RCC 7860 (cell line): ENCODE data around the gene SORBS2.

Experiments
- DNase-seq: peaks from one replicate; pipeline ENCODE4 v3.0.0-alpha.2; 2015; ENCODE audit warnings: low spot score
- FAIRE-seq: peaks from 2 replicates; lab custom pipeline; 2012; peaks lifted over from hg19 to GRCh38; lab: Jason Lieb, UNC

Gene SORBS2

DNA sequence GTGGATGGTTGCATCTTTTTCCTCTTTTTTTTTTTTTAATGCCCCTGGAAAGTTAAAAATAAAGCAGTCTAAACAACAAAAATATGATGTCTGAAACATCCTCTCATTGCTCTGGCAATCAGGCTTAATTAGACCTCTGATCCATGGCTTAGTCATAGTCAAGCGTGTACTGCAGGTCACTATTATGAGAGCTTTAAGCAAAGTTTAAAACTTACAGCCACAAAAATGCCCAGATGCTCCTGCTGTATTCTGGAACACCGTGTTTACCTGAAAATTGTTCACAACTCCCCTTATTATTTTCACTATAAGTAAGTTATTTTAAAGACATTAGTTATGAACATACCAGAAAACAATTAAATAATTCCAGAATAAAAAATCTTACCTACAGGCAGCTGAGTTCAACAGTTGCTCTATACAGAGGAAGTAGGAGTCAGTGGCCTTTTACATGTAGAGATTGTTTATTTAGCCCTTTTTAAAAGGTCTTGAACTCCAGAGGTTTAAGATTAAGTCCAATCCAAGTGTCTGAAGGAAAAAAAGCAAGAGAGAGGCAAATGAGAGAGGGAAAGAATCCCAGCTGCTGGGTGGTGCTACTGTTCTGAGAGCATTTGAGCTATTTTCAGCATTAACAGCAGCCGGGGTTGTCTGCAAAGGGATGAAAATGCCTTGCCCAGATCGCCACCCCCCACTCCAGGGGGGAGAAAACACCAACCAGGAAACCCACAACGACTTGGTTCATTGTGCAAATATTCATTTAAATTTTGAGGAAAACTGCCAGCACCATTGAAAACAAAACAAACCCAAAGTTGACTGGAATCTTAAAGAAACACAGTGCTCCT is 36.9 kb downstream of the SORBS2 start:
- DNase-seq = no peak
- no peak for FAIRE-seq

DNA sequence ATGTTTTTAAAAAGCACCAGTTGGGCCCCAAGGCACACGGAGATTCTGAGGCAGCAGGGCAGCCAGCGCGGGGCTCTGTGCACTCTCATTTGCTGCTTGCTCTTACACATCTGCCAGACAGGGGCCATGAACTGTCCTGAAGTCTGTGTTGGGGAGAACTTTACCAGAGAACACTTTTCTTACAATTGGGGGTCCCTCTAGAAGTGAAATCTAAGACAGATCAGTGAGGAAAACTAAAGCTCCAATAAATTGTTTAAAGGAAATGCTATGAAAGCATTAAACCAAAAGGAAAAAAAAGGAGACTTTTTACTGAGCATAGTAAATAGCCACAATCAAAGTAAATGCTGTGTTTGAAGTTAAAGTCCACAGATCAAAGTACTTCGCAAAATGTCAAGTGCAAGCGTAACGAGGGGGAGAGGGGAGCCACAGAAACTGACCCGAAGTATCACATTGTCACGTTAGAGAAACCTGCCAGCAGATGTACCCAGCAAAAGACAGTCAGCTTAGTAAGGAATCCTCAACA is 37.8 kb downstream of the SORBS2 start:
- no peak for FAIRE-seq
- no peak for DNase-seq

GRCh38 chr4:185773419-185773818 is 38.6 kb downstream of the SORBS2 start:
- FAIRE-seq = no peak

DNA sequence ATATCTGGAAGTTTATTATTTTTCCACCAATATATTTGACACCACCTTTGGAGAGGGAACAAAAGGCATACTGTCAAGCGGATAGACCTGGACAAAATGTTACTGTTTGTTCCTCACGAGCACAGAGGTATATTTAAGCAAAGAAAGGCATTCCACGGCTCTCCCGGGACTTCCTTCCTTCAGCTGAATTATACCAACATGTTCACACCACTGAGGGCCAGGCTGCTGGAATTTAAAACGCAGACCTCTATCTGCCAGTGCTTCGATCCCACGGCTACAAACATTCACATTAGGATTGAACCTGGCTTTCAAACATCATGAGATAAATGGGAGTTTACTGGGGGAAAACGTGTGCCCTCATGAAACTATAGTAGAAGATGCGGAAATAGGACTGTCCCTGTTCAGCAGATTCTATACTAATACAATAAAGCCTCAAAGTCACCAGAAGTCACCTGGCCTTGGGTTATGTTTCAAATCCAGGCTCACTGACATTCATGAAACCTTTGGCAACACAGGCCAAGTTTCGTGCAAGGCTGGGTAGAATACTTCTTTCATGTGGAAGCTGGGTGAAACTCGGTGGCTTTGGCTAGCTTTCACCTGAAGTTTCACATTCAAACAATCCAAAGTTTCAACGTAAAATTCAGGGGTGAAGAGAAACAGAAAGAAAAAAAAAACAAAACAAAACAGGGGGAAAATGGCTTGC is 39.5 kb downstream of the SORBS2 start:
- DNase-seq (no peak), FAIRE-seq (no peak)

More at GRCh38 chr4:185773419-185773818, 38.6 kb downstream of the SORBS2 start:
- DNase-seq = no peak

GRCh38 chr4:185771711-185772390 is 40.1 kb downstream of the SORBS2 start:
- DNase-seq (no peak), FAIRE-seq (no peak)

DNA sequence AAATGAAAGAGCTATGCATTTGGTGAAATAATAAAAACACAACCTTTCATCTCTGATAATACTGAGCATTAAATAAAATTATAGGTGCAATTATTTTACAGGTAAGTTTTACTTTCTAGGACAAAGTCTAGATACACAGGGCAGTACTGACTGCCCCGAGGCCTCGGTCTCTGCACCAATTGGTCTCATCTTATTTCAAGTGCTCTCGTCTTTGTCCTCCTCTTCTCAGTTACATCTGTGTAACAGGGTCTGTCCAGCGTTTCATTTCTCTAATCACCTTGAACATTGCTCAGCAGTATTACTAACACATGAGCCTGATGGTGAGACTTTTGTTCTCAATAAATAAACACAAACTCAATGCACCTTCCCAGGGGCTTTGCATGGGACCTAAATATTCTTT is 44.5 kb downstream of the SORBS2 start:
- no peak for FAIRE-seq
- no peak for DNase-seq

DNA sequence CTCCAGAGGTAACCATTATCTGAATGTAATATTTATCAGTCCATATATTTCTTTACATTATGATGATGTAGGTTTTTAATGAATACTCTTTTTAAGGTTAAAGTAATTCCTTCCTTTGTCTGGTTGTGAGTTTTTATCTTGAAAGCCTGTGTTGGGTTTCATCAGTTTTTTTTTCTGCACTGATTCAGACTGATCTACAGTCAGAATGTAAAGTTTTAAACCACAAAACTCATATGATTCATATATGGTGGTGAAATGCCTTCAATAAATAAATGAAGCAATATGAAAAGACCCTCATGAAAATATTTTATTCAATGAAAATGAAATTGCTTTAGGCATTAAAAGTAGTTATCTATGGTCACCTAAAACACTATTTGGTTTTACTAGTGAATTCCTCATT is 47.1 kb downstream of the SORBS2 start:
- no peak for FAIRE-seq

DNA sequence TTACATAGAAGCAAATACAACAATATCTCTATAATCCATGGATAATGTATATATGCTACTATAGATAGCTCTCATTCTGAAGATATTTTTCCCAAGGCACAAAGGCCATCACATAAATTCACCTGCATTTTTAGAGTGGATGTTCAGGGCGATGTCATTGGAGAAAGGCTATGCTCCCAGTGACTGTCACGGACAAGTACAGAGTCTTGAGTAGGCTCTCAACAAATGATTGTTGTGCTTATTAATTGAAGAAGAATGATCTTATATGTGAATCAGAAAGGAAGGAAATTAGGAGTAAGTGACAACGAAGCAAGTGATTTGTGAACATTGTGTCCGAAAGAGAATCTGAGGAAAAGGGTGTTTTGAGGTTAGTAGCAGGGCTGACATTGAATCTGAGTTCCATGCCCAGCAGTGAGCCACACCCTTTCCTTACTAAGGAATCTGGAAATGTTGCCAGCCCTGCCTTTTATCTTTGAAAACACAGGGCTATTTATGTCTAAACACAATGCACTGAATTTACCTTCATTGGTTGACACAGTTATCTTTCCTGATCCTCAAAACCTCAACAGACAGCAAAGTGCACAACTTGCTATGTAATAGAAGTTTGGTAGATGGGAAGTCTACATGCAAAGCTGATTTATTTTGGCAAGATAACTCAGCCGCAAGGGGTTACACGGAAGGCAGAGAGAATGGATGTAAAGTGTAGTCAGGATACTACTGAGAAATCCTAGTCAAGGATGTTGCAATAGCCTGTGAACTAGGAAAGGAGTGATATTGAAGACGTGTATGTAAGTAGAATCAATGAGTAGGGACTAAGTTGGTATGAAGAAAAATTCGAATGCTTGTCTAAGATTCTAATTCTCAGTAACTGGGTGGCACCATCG is 50.4 kb downstream of the SORBS2 start:
- DNase-seq = no peak

More for the DNA sequence above, 47.1 kb downstream of the SORBS2 start:
- no peak for DNase-seq

DNA sequence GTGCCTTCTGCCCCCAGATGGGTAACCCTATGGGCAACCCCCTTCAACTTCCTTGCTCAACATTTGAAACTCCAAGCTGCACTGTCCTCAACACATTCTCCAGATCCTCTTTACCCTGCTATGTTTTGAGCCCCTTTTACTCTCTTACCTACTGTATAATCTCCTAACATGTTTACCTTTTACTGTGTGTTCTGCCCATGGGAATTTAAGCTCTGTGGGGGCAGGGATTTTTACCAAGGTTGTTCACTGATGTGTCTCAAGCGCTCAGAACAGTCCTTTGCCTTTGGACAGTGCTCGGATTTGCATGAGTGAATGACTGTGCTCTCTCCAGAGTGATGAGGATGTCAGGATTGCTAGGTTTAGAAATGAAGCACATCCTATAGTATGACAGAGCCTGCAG is 53.2 kb downstream of the SORBS2 start:
- FAIRE-seq (no peak), DNase-seq (no peak)

More for the DNA sequence above, 50.4 kb downstream of the SORBS2 start:
- FAIRE-seq = no peak

DNA sequence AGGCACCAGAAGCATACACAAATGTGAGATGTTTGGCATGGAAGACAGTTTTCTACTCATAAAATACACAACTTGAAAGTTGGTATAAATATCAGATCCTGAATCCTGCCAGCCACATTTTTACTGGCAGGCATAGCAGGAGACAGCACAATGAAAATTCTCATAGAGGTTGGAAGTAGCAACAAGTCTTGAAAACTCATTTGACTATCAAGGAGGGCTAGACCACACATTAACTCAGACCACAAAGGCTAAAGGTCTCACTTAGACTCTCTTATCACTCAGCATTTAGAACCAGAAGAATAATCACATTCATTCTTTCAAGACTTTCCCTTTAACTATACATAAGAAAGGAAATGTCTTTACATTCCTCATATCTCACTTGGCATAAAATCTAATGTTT is 56.5 kb downstream of the SORBS2 start:
- no peak for FAIRE-seq
- DNase-seq = no peak

DNA sequence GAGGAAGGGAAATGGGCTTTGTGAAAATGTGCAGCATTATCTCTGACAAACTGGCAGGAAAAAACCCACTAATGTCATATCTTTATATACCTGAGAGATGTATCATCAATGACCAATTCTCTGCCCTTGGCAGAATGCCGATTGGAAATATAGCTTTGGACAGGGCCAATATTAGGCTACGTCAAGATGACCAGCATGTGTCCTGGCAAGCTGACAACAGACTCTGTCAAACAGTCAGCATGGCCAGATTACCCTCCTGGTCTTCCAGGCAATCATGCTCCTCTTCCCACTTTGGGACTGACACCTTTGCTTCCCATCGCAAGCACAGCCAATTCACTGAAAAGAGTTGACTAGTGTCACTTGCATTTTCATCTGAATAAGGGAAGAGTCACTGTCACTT is 57.0 kb downstream of the SORBS2 start:
- FAIRE-seq (no peak), DNase-seq (no peak)

- FAIRE-seq = no peak
- DNase-seq = no peak
Observed at GRCh38 chr4:185752872-185753271, 59.1 kb downstream of the SORBS2 start.

DNA sequence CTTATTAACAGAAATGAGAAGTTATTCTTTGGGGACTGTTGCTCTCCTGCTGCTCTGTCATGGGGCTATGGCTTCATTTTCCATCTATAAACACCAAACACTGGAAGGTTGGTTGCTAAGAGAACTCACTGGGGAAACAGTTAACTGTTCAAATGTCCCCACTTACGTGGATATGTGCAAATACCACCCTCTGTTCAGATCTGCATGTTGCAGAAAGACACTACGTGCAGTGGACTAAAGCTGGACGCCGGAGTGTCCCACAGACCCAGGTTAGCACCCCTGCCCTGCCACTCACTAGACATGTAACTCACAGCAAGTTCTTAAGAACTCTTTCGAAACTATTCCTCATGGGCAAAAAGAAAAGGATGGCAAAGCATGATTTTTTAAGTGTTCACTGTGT is 62.1 kb downstream of the SORBS2 start:
- FAIRE-seq (no peak), DNase-seq (no peak)

- DNase-seq (no peak), FAIRE-seq (no peak)
Observed at GRCh38 chr4:185748901-185749390, 63.0 kb downstream of the SORBS2 start.

DNA sequence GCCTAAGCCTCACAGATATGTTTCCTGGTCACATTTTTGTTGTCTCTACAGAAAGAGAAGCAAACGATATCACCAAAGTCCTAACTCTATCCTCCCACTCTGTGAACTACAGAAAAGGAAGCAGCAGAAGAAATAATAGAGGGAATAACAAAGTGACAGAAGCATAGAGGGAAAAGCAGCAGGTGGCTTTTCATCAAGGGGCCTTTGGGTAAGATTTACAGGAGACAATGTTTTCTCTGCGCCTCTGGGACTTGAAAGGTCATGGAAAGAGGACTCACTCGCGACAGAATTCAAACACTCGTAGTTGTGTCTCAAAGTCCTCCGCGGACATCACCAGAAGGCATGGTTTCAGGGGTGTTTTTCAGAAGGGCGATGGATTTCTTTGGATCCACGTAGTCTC is 66.1 kb downstream of the SORBS2 start:
- DNase-seq (no peak), FAIRE-seq (no peak)

DNA sequence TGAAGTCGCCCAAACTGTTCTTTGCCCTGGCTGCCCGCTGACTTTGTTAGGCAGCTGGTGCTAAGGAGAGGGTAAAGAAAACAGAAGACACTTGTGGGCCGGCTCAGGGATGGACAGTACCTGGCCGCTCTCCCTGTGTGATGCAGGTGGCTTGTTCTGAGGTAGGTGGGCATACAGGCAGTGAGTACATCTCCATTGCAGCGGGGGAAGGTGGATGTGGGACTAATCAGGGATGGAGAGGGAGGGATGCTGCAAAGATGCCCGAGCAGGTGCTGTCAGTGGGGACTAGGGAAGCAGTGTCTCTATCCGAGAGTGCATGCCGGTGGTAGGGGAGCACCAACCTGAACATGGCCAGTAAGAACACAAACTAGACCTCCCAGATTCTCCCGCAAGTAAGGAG is 67.0 kb downstream of the SORBS2 start:
- DNase-seq (no peak), FAIRE-seq (no peak)

GRCh38 chr4:185744488-185744862 is 67.5 kb downstream of the SORBS2 start:
- DNase-seq (no peak), FAIRE-seq (no peak)

DNA sequence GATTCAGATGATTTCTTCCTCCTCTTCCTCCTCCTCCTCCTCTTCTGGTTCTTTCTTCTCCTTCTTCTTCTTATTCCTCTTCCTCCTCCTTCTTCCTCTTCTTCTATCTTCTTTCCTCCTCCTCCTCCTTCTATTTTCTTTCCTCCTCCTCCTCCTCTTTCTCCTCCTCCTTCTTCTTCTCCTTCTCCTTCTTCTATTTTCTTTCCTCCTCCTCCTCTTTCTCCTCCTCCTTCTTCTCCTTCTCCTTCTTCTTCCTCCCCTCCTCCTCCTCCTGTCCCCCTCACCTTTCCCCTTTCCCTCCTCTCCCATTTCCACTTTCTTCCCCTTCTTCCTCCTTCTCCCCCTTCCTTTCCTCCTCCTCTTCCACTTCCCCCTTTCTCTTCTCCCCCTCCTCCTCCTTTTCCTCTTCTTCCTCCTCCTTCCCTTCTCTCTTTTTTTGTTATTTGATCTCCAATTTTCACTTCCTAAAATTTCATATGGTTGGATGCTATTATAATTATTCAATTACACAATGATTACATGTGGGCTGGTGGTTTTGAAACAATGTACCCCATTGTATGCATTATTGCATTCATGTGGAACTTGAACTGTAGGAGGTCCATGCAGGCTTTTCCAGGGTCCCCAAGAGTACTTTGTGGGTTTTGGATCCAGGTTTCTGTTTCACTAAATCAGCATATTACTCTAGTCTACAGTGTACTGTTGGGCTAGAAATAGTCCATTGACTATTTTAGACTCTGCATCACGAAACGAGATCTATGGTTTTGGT is 68.1 kb downstream of the SORBS2 start:
- DNase-seq (no peak), FAIRE-seq (no peak)

GRCh38 chr4:185742766-185743165 is 69.2 kb downstream of the SORBS2 start:
- FAIRE-seq (no peak), DNase-seq (no peak)

DNA sequence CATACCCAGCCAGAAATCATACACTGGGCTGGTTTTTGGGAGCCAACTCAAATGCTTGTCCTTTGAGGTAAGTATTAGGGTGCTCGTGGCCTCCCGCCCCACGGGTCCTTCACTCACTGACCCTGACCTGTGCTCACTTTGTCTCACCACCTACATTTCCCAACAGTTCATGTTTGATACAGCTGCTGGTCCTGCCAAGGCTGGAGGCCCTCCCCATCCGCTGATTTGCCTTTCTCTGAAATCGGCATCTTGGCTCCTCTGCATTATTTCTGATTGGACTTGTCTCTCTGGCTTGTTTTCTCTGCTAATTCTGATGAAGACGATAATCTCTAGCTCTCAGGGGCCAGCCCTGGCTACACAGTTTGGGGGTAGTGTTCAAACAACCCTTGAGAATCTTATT is 70.2 kb downstream of the SORBS2 start:
- DNase-seq (no peak), FAIRE-seq (no peak)
